ENCODE results near the gene CCDC122.

CCDC122 gene

GRCh38 chr13:43876366-43876765, 3.2 kb downstream of the CCDC122 start:
- no peak overlapping the region for H3K4me3 ChIP-seq (ENCODE audit: low read depth in 1 of 2, low read length in 2 of 2)
- peaks cover 10 to 12% of the 10 kb centered on the region in 2 donors for H3K4me1 ChIP-seq (ENCODE audit: control insufficient read depth in 1 of 2, insufficient read depth in 2 of 2, low read length in 2 of 2)
- H3K36me3 ChIP-seq (ENCODE audit: control insufficient read depth in 1 of 2, insufficient read depth in 2 of 2, low read length in 2 of 2) = peaks cover 0 to 3% of the 10 kb centered on the region in 2 donors
- no peaks in the 10 kb centered on the region for H3K9me3 ChIP-seq (ENCODE audit: control insufficient read depth in 1 of 2, low read length in 2 of 2)
- no peak overlapping the region for H3K27ac ChIP-seq (ENCODE audit: low read length)
- no peaks in the 10 kb centered on the region for H3K27me3 ChIP-seq (ENCODE audit: low read depth, low read length)

- no peak overlapping the region for H3K27ac ChIP-seq (ENCODE audit: low read length)
- no peak overlapping the region for H3K4me3 ChIP-seq (ENCODE audit: low read depth in 1 of 2, low read length in 2 of 2)
Measured at GRCh38 chr13:43874504-43875092, 4.9 kb downstream of the CCDC122 start.

GRCh38 chr13:43872181-43872580, 7.4 kb downstream of the CCDC122 start:
- Histone ChIP-seq H3K9me3 (ENCODE audit: control insufficient read depth in 1 of 2, low read length in 2 of 2) (no peaks in the 10 kb centered on the region), H3K4me1 (ENCODE audit: control insufficient read depth in 1 of 2, insufficient read depth in 2 of 2, low read length in 2 of 2) (peaks cover 0 to 3% of the 10 kb centered on the region in 2 donors), H3K36me3 (ENCODE audit: control insufficient read depth in 1 of 2, insufficient read depth in 2 of 2, low read length in 2 of 2) (peaks cover 0 to 6% of the 10 kb centered on the region in 2 donors), H3K27ac (ENCODE audit: low read length) (no peak overlapping the region), H3K27me3 (ENCODE audit: low read depth, low read length) (no peaks in the 10 kb centered on the region), H3K4me3 (ENCODE audit: low read depth in 1 of 2, low read length in 2 of 2) (no peak overlapping the region)

More at GRCh38 chr13:43874504-43875092, 4.9 kb downstream of the CCDC122 start:
- Histone ChIP-seq H3K27me3 (ENCODE audit: low read depth, low read length) (no peaks in the 10 kb centered on the region), H3K36me3 (ENCODE audit: control insufficient read depth in 1 of 2, insufficient read depth in 2 of 2, low read length in 2 of 2) (peaks cover 0 to 3% of the 10 kb centered on the region in 2 donors), H3K9me3 (ENCODE audit: control insufficient read depth in 1 of 2, low read length in 2 of 2) (no peaks in the 10 kb centered on the region), H3K4me1 (ENCODE audit: control insufficient read depth in 1 of 2, insufficient read depth in 2 of 2, low read length in 2 of 2) (peaks cover 5 to 9% of the 10 kb centered on the region in 2 donors)

GRCh38 chr13:43865892-43866291, 13.6 kb downstream of the CCDC122 start:
- no peaks in the 10 kb centered on the region for H3K27me3 ChIP-seq (ENCODE audit: low read depth, low read length)
- no peak overlapping the region for H3K4me3 ChIP-seq (ENCODE audit: low read depth in 1 of 2, low read length in 2 of 2)
- H3K27ac ChIP-seq (ENCODE audit: low read length) = no peak overlapping the region
- no peaks in the 10 kb centered on the region for H3K4me1 ChIP-seq (ENCODE audit: control insufficient read depth in 1 of 2, insufficient read depth in 2 of 2, low read length in 2 of 2)
- H3K9me3 ChIP-seq (ENCODE audit: control insufficient read depth in 1 of 2, low read length in 2 of 2) = no peaks in the 10 kb centered on the region
- H3K36me3 ChIP-seq (ENCODE audit: control insufficient read depth in 1 of 2, insufficient read depth in 2 of 2, low read length in 2 of 2) = peaks cover 2 to 6% of the 10 kb centered on the region in 2 donors

- Histone ChIP-seq H3K27ac (ENCODE audit: low read length) (no peak overlapping the region), H3K27me3 (ENCODE audit: low read depth, low read length) (no peaks in the 10 kb centered on the region), H3K9me3 (ENCODE audit: control insufficient read depth in 1 of 2, low read length in 2 of 2) (no peaks in the 10 kb centered on the region), H3K4me1 (ENCODE audit: control insufficient read depth in 1 of 2, insufficient read depth in 2 of 2, low read length in 2 of 2) (no peaks in the 10 kb centered on the region), H3K36me3 (ENCODE audit: control insufficient read depth in 1 of 2, insufficient read depth in 2 of 2, low read length in 2 of 2) (peaks cover 2 to 6% of the 10 kb centered on the region in 2 donors), H3K4me3 (ENCODE audit: low read depth in 1 of 2, low read length in 2 of 2) (no peak overlapping the region)
Measured at GRCh38 chr13:43864921-43865320, 14.6 kb downstream of the CCDC122 start.

GRCh38 chr13:43861863-43862262, 17.7 kb downstream of the CCDC122 start:
- Histone ChIP-seq H3K9me3 (ENCODE audit: control insufficient read depth in 1 of 2, low read length in 2 of 2) (no peaks in the 10 kb centered on the region), H3K4me1 (ENCODE audit: control insufficient read depth in 1 of 2, insufficient read depth in 2 of 2, low read length in 2 of 2) (no peaks in the 10 kb centered on the region), H3K36me3 (ENCODE audit: control insufficient read depth in 1 of 2, insufficient read depth in 2 of 2, low read length in 2 of 2) (peaks cover 0 to 7% of the 10 kb centered on the region in 2 donors), H3K27ac (ENCODE audit: low read length) (no peak overlapping the region), H3K4me3 (ENCODE audit: low read depth in 1 of 2, low read length in 2 of 2) (no peak overlapping the region), H3K27me3 (ENCODE audit: low read depth, low read length) (no peaks in the 10 kb centered on the region)

- H3K9me3 ChIP-seq (ENCODE audit: control insufficient read depth in 1 of 2, low read length in 2 of 2) = peaks cover 16 to 49% of the 10 kb centered on the region in 2 donors
- no peaks in the 10 kb centered on the region for H3K27me3 ChIP-seq (ENCODE audit: low read depth, low read length)
- H3K27ac ChIP-seq (ENCODE audit: low read length) = no peak overlapping the region
- H3K36me3 ChIP-seq (ENCODE audit: control insufficient read depth in 1 of 2, insufficient read depth in 2 of 2, low read length in 2 of 2) = peaks cover 0 to 27% of the 10 kb centered on the region in 2 donors
- H3K4me3 ChIP-seq (ENCODE audit: low read depth in 1 of 2, low read length in 2 of 2) = no peak overlapping the region
- no peaks in the 10 kb centered on the region for H3K4me1 ChIP-seq (ENCODE audit: control insufficient read depth in 1 of 2, insufficient read depth in 2 of 2, low read length in 2 of 2)
Measured at GRCh38 chr13:43852923-43853404, 26.6 kb downstream of the CCDC122 start.

- Histone ChIP-seq H3K4me1 (ENCODE audit: control insufficient read depth in 1 of 2, insufficient read depth in 2 of 2, low read length in 2 of 2) (no peaks in the 10 kb centered on the region), H3K27ac (ENCODE audit: low read length) (no peak overlapping the region), H3K36me3 (ENCODE audit: control insufficient read depth in 1 of 2, insufficient read depth in 2 of 2, low read length in 2 of 2) (peaks cover 0 to 27% of the 10 kb centered on the region in 2 donors), H3K9me3 (ENCODE audit: control insufficient read depth in 1 of 2, low read length in 2 of 2) (peaks cover 16 to 49% of the 10 kb centered on the region in 2 donors), H3K27me3 (ENCODE audit: low read depth, low read length) (no peaks in the 10 kb centered on the region), H3K4me3 (ENCODE audit: low read depth in 1 of 2, low read length in 2 of 2) (no peak overlapping the region)
Measured at GRCh38 chr13:43850873-43851272, 28.7 kb downstream of the CCDC122 start.

- Histone ChIP-seq H3K4me1 (ENCODE audit: control insufficient read depth in 1 of 2, insufficient read depth in 2 of 2, low read length in 2 of 2) (no peaks in the 10 kb centered on the region), H3K27me3 (ENCODE audit: low read depth, low read length) (no peaks in the 10 kb centered on the region), H3K4me3 (ENCODE audit: low read depth in 1 of 2, low read length in 2 of 2) (no peak overlapping the region), H3K36me3 (ENCODE audit: control insufficient read depth in 1 of 2, insufficient read depth in 2 of 2, low read length in 2 of 2) (peaks cover 0 to 19% of the 10 kb centered on the region in 2 donors), H3K9me3 (ENCODE audit: control insufficient read depth in 1 of 2, low read length in 2 of 2) (peaks cover 16 to 34% of the 10 kb centered on the region in 2 donors), H3K27ac (ENCODE audit: low read length) (no peak overlapping the region)
Measured at GRCh38 chr13:43848001-43848649, 31.4 kb downstream of the CCDC122 start.

- Histone ChIP-seq H3K4me1 (ENCODE audit: control insufficient read depth in 1 of 2, insufficient read depth in 2 of 2, low read length in 2 of 2) (no peaks in the 10 kb centered on the region), H3K4me3 (ENCODE audit: low read depth in 1 of 2, low read length in 2 of 2) (no peak overlapping the region), H3K27ac (ENCODE audit: low read length) (no peak overlapping the region), H3K27me3 (ENCODE audit: low read depth, low read length) (no peaks in the 10 kb centered on the region), H3K9me3 (ENCODE audit: control insufficient read depth in 1 of 2, low read length in 2 of 2) (peaks cover 15 to 20% of the 10 kb centered on the region in 2 donors), H3K36me3 (ENCODE audit: control insufficient read depth in 1 of 2, insufficient read depth in 2 of 2, low read length in 2 of 2) (peaks cover 0 to 19% of the 10 kb centered on the region in 2 donors)
Measured at GRCh38 chr13:43846496-43847158, 32.9 kb downstream of the CCDC122 start.

- Histone ChIP-seq H3K36me3 (ENCODE audit: control insufficient read depth in 1 of 2, insufficient read depth in 2 of 2, low read length in 2 of 2) (no peaks in the 10 kb centered on the region), H3K4me3 (ENCODE audit: low read depth in 1 of 2, low read length in 2 of 2) (no peak overlapping the region), H3K27ac (ENCODE audit: low read length) (no peak overlapping the region), H3K9me3 (ENCODE audit: control insufficient read depth in 1 of 2, low read length in 2 of 2) (no peaks in the 10 kb centered on the region), H3K4me1 (ENCODE audit: control insufficient read depth in 1 of 2, insufficient read depth in 2 of 2, low read length in 2 of 2) (no peaks in the 10 kb centered on the region), H3K27me3 (ENCODE audit: low read depth, low read length) (no peaks in the 10 kb centered on the region)
Measured at GRCh38 chr13:43838909-43839308, 40.6 kb downstream of the CCDC122 start.

All from muscle layer of duodenum (tissue), 2 donors.